Endothelial cell of umbilical vein (primary cell): Measurements from ENCODE around the gene GPR180. TPM values are rescaled to one million over a fixed set of nuclear protein-coding genes. Genes with fewer than 3 reads are reported as not detected.

ENCODE experiments used
- BruUV-seq: library from RNA; stranded (reverse); fragments of 400-500 nt; replicated peaks from 2 replicates; lab custom pipeline; 2021; lab: Mats Ljungman, UMichigan
- CTCF ChIA-PET: fragments of 300-600, 350-600 bp; sonication (Branson Sonifier 250); formaldehyde crosslinking; loops from one replicate; lab custom pipeline; 2021; ENCODE audit warnings: antibody characterized with exemption, inconsistent platforms; lab: Charles Lee
- POLR2A ChIA-PET: fragments of 300-600, 350-600 bp; sonication (Branson Sonifier 250); formaldehyde crosslinking; loops from one replicate; lab custom pipeline; 2021; ENCODE audit warnings: antibody characterized with exemption, inconsistent platforms; lab: Charles Lee
- DNase-seq: peaks from one replicate; pipeline ENCODE4 v3.0.0-alpha.2; 2011; ENCODE audit warnings: low read depth, low spot score
- FAIRE-seq: peaks from 2 replicates; lab custom pipeline; 2011; peaks lifted over from hg19 to GRCh38; lab: Jason Lieb, UNC
- H2AFZ ChIP-seq: 2 replicates; pipeline ENCODE4 v1.6.0; 2012; ENCODE audit warnings: low read depth, low read length, control low read depth, inconsistent platforms
- H3K27ac ChIP-seq: 2 replicates; pipeline ENCODE4 v1.5.1; 2011; ENCODE audit warnings: low read depth, mild to moderate bottlenecking, control low read depth, low read length, moderate library complexity; ENCODE audit not compliant: insufficient read depth
- H3K27me3 ChIP-seq, 2 experiments: 2 replicates each; pipeline versions ENCODE4 v1.6.0 to v1.6.1; 2011; ENCODE audit warnings: low read length in 2 of 2, mixed read lengths in 1 of 2; ENCODE audit not compliant: control insufficient read depth in 2 of 2, insufficient read depth in 2 of 2
- H3K36me3 ChIP-seq, 2 experiments: 2 replicates in 1 of 2; 3 replicates in 1 of 2; pipeline ENCODE4 v1.5.1; 2011; ENCODE audit warnings: low read length in 2 of 2, mild to moderate bottlenecking in 1 of 2, moderate library complexity in 1 of 2; ENCODE audit not compliant: control insufficient read depth in 2 of 2, insufficient read depth in 2 of 2; ENCODE audit errors: extremely low read depth in 1 of 2
- H3K4me1 ChIP-seq: 3 replicates; pipeline ENCODE4 v1.5.1; 2011; ENCODE audit warnings: mild to moderate bottlenecking, low read length; ENCODE audit not compliant: control insufficient read depth, insufficient read depth; ENCODE audit errors: extremely low read depth
- H3K4me2 ChIP-seq: 2 replicates; pipeline ENCODE4 v1.6.1; 2011; ENCODE audit warnings: low read length, control low read depth, mixed read lengths; ENCODE audit not compliant: insufficient read depth
- H3K4me3 ChIP-seq, 3 experiments: fragments of 200-600 bp in 1 of 3; sonication (generic), shearing (Covaris generic) in 1 of 3; replicated peaks in 1 of 3; 2 replicates each; pipeline ENCODE4 v1.5.1; 2011 to 2016; ENCODE audit warnings: control low read depth in 3 of 3, low read length in 3 of 3, mild to moderate bottlenecking in 2 of 3, inconsistent platforms in 1 of 3, low read depth in 1 of 3, moderate library complexity in 1 of 3; ENCODE audit not compliant: insufficient read depth in 1 of 3
- H3K79me2 ChIP-seq: 2 replicates; pipeline ENCODE4 v1.6.0; 2012; ENCODE audit warnings: low read length, inconsistent platforms; ENCODE audit not compliant: control insufficient read depth, insufficient read depth
- H3K9ac ChIP-seq: replicated peaks from 2 replicates; pipeline ENCODE3; 2011; ENCODE audit warnings: low read length, control low read depth; ENCODE audit not compliant: insufficient read depth; ENCODE audit errors: extremely low read depth
- H3K9me1 ChIP-seq: replicated peaks from 3 replicates; pipeline ENCODE4 v1.6.0; 2011; ENCODE audit warnings: mild to moderate bottlenecking, low read length; ENCODE audit not compliant: control insufficient read depth, insufficient read depth; ENCODE audit errors: extremely low read depth
- H3K9me3 ChIP-seq: replicated peaks from 2 replicates; pipeline ENCODE4 v1.5.1; 2012; ENCODE audit warnings: low read length, inconsistent platforms; ENCODE audit not compliant: control insufficient read depth, insufficient read depth
- H4K20me1 ChIP-seq: replicated peaks from 2 replicates; pipeline ENCODE3; 2011; ENCODE audit warnings: mild to moderate bottlenecking, low read length; ENCODE audit not compliant: control insufficient read depth, insufficient read depth; ENCODE audit errors: extremely low read depth
- CTCF ChIP-seq, 2 donors: IDR thresholded peaks; 1 replicate in 1 of 2; 2 replicates in 1 of 2; pipeline ENCODE4 v1.5.1; 2011; ENCODE audit warnings: low read length in 2 of 2, mild to moderate bottlenecking in 2 of 2, moderate library complexity in 2 of 2, control low read depth in 1 of 2, inconsistent platforms in 1 of 2, low read depth in 1 of 2; ENCODE audit not compliant: insufficient read depth in 1 of 2; ENCODE audit errors: extremely low read depth in 1 of 2
- EZH2 ChIP-seq: IDR thresholded peaks from 2 replicates; pipeline ENCODE4 v1.6.1; 2012; ENCODE audit warnings: borderline replicate concordance, low read depth, mild to moderate bottlenecking, moderate library complexity, low read length, inconsistent platforms; ENCODE audit not compliant: severe bottlenecking
- FOS ChIP-seq: IDR thresholded peaks from 2 replicates; pipeline ENCODE4 v1.6.1; 2011; ENCODE audit warnings: mild to moderate bottlenecking, low read length, moderate library complexity, borderline replicate concordance; ENCODE audit not compliant: insufficient read depth
- GATA2 ChIP-seq: IDR thresholded peaks from 2 replicates; pipeline ENCODE4 v1.7.0; 2011; ENCODE audit warnings: low read depth, mild to moderate bottlenecking, moderate library complexity, mixed read lengths, low read length; ENCODE audit not compliant: insufficient read length, insufficient read depth
- JUN ChIP-seq: IDR thresholded peaks from 2 replicates; pipeline ENCODE4 v1.6.1; 2011; ENCODE audit warnings: borderline replicate concordance, low read depth; ENCODE audit not compliant: insufficient read length, insufficient read depth
- MYC ChIP-seq: IDR thresholded peaks from one replicate; pipeline ENCODE4 v1.6.1; 2011; ENCODE audit warnings: mild to moderate bottlenecking, low read depth, low read length
- POLR2A ChIP-seq: IDR thresholded peaks from 2 replicates; pipeline ENCODE4 v1.6.1; 2012; ENCODE audit warnings: low read depth, mild to moderate bottlenecking, control low read depth, low read length
- POLR2AphosphoS5 ChIP-seq: IDR thresholded peaks from 2 replicates; pipeline ENCODE4 v1.6.1; 2012; ENCODE audit warnings: low read depth, mild to moderate bottlenecking, control low read depth, low read length, moderate library complexity; ENCODE audit not compliant: insufficient read depth
- dilution Hi-C: fragments of 300-500 bp; cut with MboI; formaldehyde crosslinking; loops from one replicate; pipeline ENCODE4 v1.15.0; 2019; ENCODE audit warnings: low sequenced_read_pairs; ENCODE audit not compliant: extremely low pct_ligation_motif_present
- intact Hi-C: fragments of 100-400 bp; cut with micrococcal nuclease; formaldehyde crosslinking; loops from one replicate; pipeline ENCODE4 v1.10.0; 2022
- polyA plus RNA-seq, 4 experiments: library from polyadenylated mRNA; depleted of rRNA in 3 of 4; stranded (reverse) in 3 of 4; unstranded in 1 of 4; fragments of >200 nt; gene quantifications; 2 replicates each; pipeline versions ENCODE4 v1.2.1 to v1.2.3, GENCODE V29; 2011 to 2012; ENCODE audit warnings: missing spikeins in 1 of 4
- total RNA-seq: library from RNA; stranded (reverse); gene quantifications from 2 replicates; pipeline ENCODE4 v1.2.3, GENCODE V29; 2021
- TF ChIP-seq, protein P1 (sequence below): IDR thresholded peaks from 2 replicates; pipeline ENCODE4 v1.6.1; 2011; ENCODE audit not compliant: insufficient read depth, insufficient read length

GPR180 gene
- total and polyA plus RNA-seq, 2 donors (not counting 3 experiments of a cell fraction or from before 2014, with no cell fraction given) = 3.1 to 8.3 TPM

DNA sequence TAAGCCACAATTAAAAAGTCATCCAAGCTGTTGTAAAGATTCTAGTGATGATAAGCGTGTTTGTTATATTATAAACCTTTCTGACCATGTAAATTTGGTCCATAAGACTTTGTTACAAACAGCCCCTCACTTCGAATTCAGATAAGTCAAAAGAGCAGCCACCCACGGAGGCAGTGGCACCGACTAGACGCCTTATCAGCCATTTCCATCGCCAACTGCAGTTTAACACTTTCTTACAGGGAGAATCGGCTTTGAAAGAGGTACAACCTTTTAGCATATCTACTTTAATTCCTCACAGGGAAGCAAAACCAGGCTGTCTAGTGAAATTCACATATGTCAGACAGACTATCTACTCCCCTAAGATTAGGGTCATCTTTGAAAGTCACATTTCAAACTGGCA is 63.2 kb downstream of the GPR180 start:
- Histone ChIP-seq H3K27me3 (peaks cover 0 to 3% of the 10 kb centered on the region in 2 experiments), H3K79me2 (no peaks in the 10 kb centered on the region), H3K36me3 (no peaks in the 10 kb centered on the region), H3K4me3 (no peak overlapping the region), H3K27ac (no peak overlapping the region), H4K20me1 (no peaks in the 10 kb centered on the region), H2AFZ (no peak overlapping the region), H3K4me1 (peaks cover 9% of the 10 kb centered on the region), H3K9me1 (no peaks in the 10 kb centered on the region), H3K4me2 (no peak overlapping the region), H3K9ac (no peak overlapping the region), H3K9me3 (no peaks in the 10 kb centered on the region)
- ChIA-PET CTCF (interaction anchor here (1.1 kb wide), 2 partner anchors 8 to 491 kb away, joined by 3 to 5 read pairs; no protein-coding TSS in a partner anchor), POLR2A (no interaction called here)
- FAIRE-seq (no peak), DNase-seq (no peak)
- TF ChIP-seq CTCF (IDR thresholded peaks at IDR 0.05; ENCODE audit: extremely low read depth in 1 of 2, insufficient read depth in 1 of 2, low read depth in 1 of 2, low read length in 2 of 2) (no peak), MYC (no peak), GATA2 (no peak), POLR2A (no peak), FOS (no peak), POLR2AphosphoS5 (no peak), EZH2 (no peak), JUN (no peak)
- TF ChIP-seq, protein P1, sequence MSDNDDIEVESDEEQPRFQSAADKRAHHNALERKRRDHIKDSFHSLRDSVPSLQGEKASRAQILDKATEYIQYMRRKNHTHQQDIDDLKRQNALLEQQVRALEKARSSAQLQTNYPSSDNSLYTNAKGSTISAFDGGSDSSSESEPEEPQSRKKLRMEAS = no peak
- dilution Hi-C loops = no loop called here
- intact Hi-C loops = no loop called here
- no TSS peak for BruUV-seq
